SK-N-SH (cell line): ENCODE measurements around the gene VMP1. TPM values are rescaled to one million over a fixed set of nuclear protein-coding genes. Genes with fewer than 3 reads are reported as not detected.
A peak's percentile ranks its signal among the peaks of the same experiment; 100 is the strongest.

Experiments
- CTCF ChIA-PET: fragments of 300-600, 350-600 bp; formaldehyde crosslinking; extraction: SDS; loops from one replicate; lab custom pipeline; 2021; lab: Yijun Ruan, JAX
- POLR2A ChIA-PET: fragments of 350-600 bp; sonication (Branson Sonifier 250); formaldehyde crosslinking; extraction: SDS; loops from one replicate; lab custom pipeline; 2020; ENCODE audit warnings: antibody characterized with exemption, inconsistent platforms; lab: Yijun Ruan, JAX
- DNase-seq: peaks from one replicate; pipeline ENCODE4 v3.0.0; 2012
- H2AFZ ChIP-seq: fragments of 200-600 bp; sonication (generic); 2 replicates; pipeline ENCODE4 v1.8.1; 2016; ENCODE audit warnings: antibody characterized with exemption, mild to moderate bottlenecking, low read depth
- H3F3A ChIP-seq: fragments of 200-600 bp; sonication (generic); replicated peaks from 2 replicates; pipeline ENCODE3; 2016; ENCODE audit warnings: antibody characterized with exemption, mild to moderate bottlenecking; ENCODE audit not compliant: insufficient read depth
- H3K27ac ChIP-seq, 2 experiments: fragments of 200-500 bp in 1 of 2; fragments of 200-600 bp in 1 of 2; sonication (Bioruptor generic) in 1 of 2; sonication (generic), shearing (Covaris generic) in 1 of 2; 2 replicates each; pipeline versions ENCODE4 v1.5.1 to v1.6.1; 2014 to 2016; ENCODE audit warnings: low read depth in 2 of 2, inconsistent platforms in 1 of 2, low read length in 1 of 2, mild to moderate bottlenecking in 1 of 2, mixed read lengths in 1 of 2
- H3K27me3 ChIP-seq: fragments of 200-600 bp; sonication (generic), shearing (Covaris generic); 2 replicates; pipeline ENCODE4 v1.6.1; 2016; ENCODE audit warnings: mixed run types; ENCODE audit not compliant: insufficient read depth
- H3K36me3 ChIP-seq, 2 experiments: fragments of 200-500 bp in 1 of 2; fragments of 200-600 bp in 1 of 2; sonication (Bioruptor generic) in 1 of 2; sonication (generic) in 1 of 2; replicated peaks in 1 of 2; 2 replicates each; pipeline versions ENCODE3 to v1.5.1; 2014 to 2016; ENCODE audit warnings: low read length in 1 of 2, mild to moderate bottlenecking in 1 of 2; ENCODE audit not compliant: insufficient read depth in 2 of 2, control insufficient read depth in 1 of 2
- H3K4me1 ChIP-seq, 2 experiments: fragments of 200-500 bp in 1 of 2; fragments of 200-600 bp in 1 of 2; sonication (Bioruptor generic) in 1 of 2; sonication (generic), shearing (Covaris generic) in 1 of 2; 2 replicates each; pipeline versions ENCODE4 v1.5.1 to v1.6.1; 2014 to 2016; ENCODE audit warnings: low read depth in 1 of 2, low read length in 1 of 2, mixed run types in 1 of 2; ENCODE audit not compliant: insufficient read depth in 2 of 2, control insufficient read depth in 1 of 2
- H3K4me2 ChIP-seq: fragments of 200-600 bp; sonication (generic), shearing (Covaris generic); 2 replicates; pipeline ENCODE4 v1.6.1; 2017; ENCODE audit warnings: mixed run types
- H3K4me3 ChIP-seq, 2 experiments: fragments of 200-500 bp in 1 of 2; fragments of 200-600 bp in 1 of 2; sonication (Bioruptor generic) in 1 of 2; sonication (generic), shearing (Covaris generic) in 1 of 2; 2 replicates each; pipeline versions ENCODE4 v1.5.1 to v1.8.1; 2014 to 2016; ENCODE audit warnings: low read depth in 2 of 2, inconsistent platforms in 1 of 2, low read length in 1 of 2, mild to moderate bottlenecking in 1 of 2, mixed read lengths in 1 of 2, moderate library complexity in 1 of 2
- H3K79me2 ChIP-seq: fragments of 200-600 bp; sonication (generic); 2 replicates; pipeline ENCODE4 v1.8.1; 2017; ENCODE audit warnings: mild to moderate bottlenecking; ENCODE audit not compliant: insufficient read depth
- H3K9ac ChIP-seq: fragments of 200-600 bp; sonication (generic); 2 replicates; pipeline ENCODE4 v1.6.1; 2017; ENCODE audit warnings: mixed run types
- H3K9me2 ChIP-seq: fragments of 200-600 bp; sonication (generic); 2 replicates; pipeline ENCODE4 v1.6.1; 2017; ENCODE audit warnings: mixed run types
- H3K9me3 ChIP-seq: fragments of 200-600 bp; sonication (generic); 2 replicates; pipeline ENCODE4 v1.6.1; 2017; ENCODE audit warnings: mixed run types, mild to moderate bottlenecking, moderate library complexity
- H4K20me1 ChIP-seq: fragments of 200-600 bp; sonication (generic); 2 replicates; pipeline ENCODE4 v1.6.1; 2017; ENCODE audit warnings: mild to moderate bottlenecking, mixed run types; ENCODE audit not compliant: insufficient read depth
- CHD2 ChIP-seq: fragments of 150-350 bp; IDR thresholded peaks from 2 replicates; pipeline ENCODE4 v1.6.1; 2018; ENCODE audit warnings: low read length; ENCODE audit not compliant: partially characterized antibody
- ELF1 ChIP-seq: IDR thresholded peaks from 2 replicates; pipeline ENCODE4 v1.4.0; 2012
- EP300 ChIP-seq, 2 experiments: IDR thresholded peaks; 2 replicates each; pipeline versions ENCODE4 v1.4.0 to v1.6.1; 2012; ENCODE audit warnings: borderline replicate concordance in 1 of 2, low read depth in 1 of 2, low read length in 1 of 2
- EZH2phosphoT487 ChIP-seq: fragments of 200-600 bp; sonication (generic); IDR thresholded peaks from 2 replicates; pipeline ENCODE4 v1.6.1; 2017; ENCODE audit warnings: low read depth, mixed run types, mild to moderate bottlenecking, antibody characterized with exemption, moderate library complexity, borderline replicate concordance
- MEF2A ChIP-seq: IDR thresholded peaks from 2 replicates; pipeline ENCODE4 v1.4.0; 2012; ENCODE audit warnings: low read depth, borderline replicate concordance
- RCOR1 ChIP-seq: fragments of 150-350 bp; IDR thresholded peaks from 2 replicates; pipeline ENCODE4 v1.6.1; 2017; ENCODE audit warnings: antibody characterized with exemption, low read length
- REST ChIP-seq: IDR thresholded peaks from 2 replicates; pipeline ENCODE4 v1.6.1; 2012; ENCODE audit warnings: mild to moderate bottlenecking, low read depth, low read length, moderate library complexity
- RFX5 ChIP-seq: IDR thresholded peaks from 2 replicates; pipeline ENCODE4 v1.6.1; 2012; ENCODE audit warnings: mild to moderate bottlenecking, improper control_type of control experiment, low read length
- SMC3 ChIP-seq: IDR thresholded peaks from 2 replicates; pipeline ENCODE4 v1.6.1; 2012; ENCODE audit warnings: low read depth, low read length, improper control_type of control experiment
- USF2 ChIP-seq: fragments of 150-350 bp; IDR thresholded peaks from 2 replicates; pipeline ENCODE4 v1.6.1; 2017; ENCODE audit warnings: antibody characterized with exemption, low read length, low read depth, borderline replicate concordance
- YY1 ChIP-seq: IDR thresholded peaks from 2 replicates; pipeline ENCODE4 v1.4.0; 2012; ENCODE audit warnings: low read depth, mild to moderate bottlenecking
- WGBS: methylation state at CpG from one replicate; pipeline ENCODE4 v1.1.6; 2017; ENCODE audit warnings: low lambda C conversion rate; 5-methylcytosine and 5-hydroxymethylcytosine counted together
- polyA plus RNA-seq, 3 experiments: library from polyadenylated mRNA; depleted of rRNA; stranded (reverse); fragments of >200 nt; gene quantifications; 2 replicates each; pipeline ENCODE4 v1.2.3, GENCODE V29; 2012
- TF ChIP-seq, protein P1 (sequence below): IDR thresholded peaks from 2 replicates; pipeline ENCODE4 v1.4.0; 2012; ENCODE audit warnings: low read depth, borderline replicate concordance
- TF ChIP-seq, protein P2 (sequence below): IDR thresholded peaks from 2 replicates; pipeline ENCODE4 v1.4.0; 2012; ENCODE audit warnings: low read depth, borderline replicate concordance
- TF ChIP-seq, protein P3 (sequence below): IDR thresholded peaks from 2 replicates; pipeline ENCODE4; 2012
- TF ChIP-seq, protein P4 (sequence below): fragments of 150-350 bp; IDR thresholded peaks from 2 replicates; pipeline ENCODE4 v1.6.1; 2016; ENCODE audit warnings: mild to moderate bottlenecking, low read depth, low read length
- TF ChIP-seq, protein P5 (sequence below): fragments of 200-600 bp; sonication (generic); IDR thresholded peaks from 2 replicates; pipeline ENCODE4 v1.6.1; 2017; ENCODE audit warnings: antibody characterized with exemption, mild to moderate bottlenecking, moderate library complexity

Gene VMP1
- polyA plus RNA-seq, 1 of the 3 experiments (the other 2 are of a cell fraction) = 169 TPM

GRCh38 chr17:59669411-59669810 is 38.0 kb upstream of the VMP1 start:
- H3K9me2 ChIP-seq = no peaks in the 10 kb centered on the region
- H2AFZ ChIP-seq = no peak overlapping the region
- WGBS = 40% methylated on average over 1 of the region's 1 CpG
- DNase-seq = no peak
- H3K4me1 ChIP-seq = peaks cover 4 to 44% of the 10 kb centered on the region in 2 experiments; a peak in 3 of 4 replicates
- H3K36me3 ChIP-seq = peaks cover 90 to 95% of the 10 kb centered on the region in 2 experiments
- peak overlapping the region; percentile 68; the same call in 1 of the 2 replicates for H3K4me2 ChIP-seq
- peaks cover 52% of the 10 kb centered on the region for H4K20me1 ChIP-seq
- peaks cover 57% of the 10 kb centered on the region for H3F3A ChIP-seq
- no peaks in the 10 kb centered on the region for H3K27me3 ChIP-seq
- H3K4me3 ChIP-seq = no peak overlapping the region
- H3K27ac ChIP-seq = peak overlapping the region; percentile 74 to 82; a peak in 3 of 4 replicates
- ChIA-PET POLR2A (no interaction called here), CTCF (interaction anchor here (1.4 to 2.7 kb wide), 3 partner anchors 9 to 190 kb away, joined by 3 to 13 read pairs (median 9); no protein-coding TSS in a partner anchor)
- peaks cover 88% of the 10 kb centered on the region for H3K79me2 ChIP-seq
- no peak for TF ChIP-seq EP300 (IDR thresholded peaks at IDR 0.05; ENCODE audit: borderline replicate concordance in 1 of 2, low read depth in 1 of 2, low read length in 1 of 2)
- TF ChIP-seq, protein P1, sequence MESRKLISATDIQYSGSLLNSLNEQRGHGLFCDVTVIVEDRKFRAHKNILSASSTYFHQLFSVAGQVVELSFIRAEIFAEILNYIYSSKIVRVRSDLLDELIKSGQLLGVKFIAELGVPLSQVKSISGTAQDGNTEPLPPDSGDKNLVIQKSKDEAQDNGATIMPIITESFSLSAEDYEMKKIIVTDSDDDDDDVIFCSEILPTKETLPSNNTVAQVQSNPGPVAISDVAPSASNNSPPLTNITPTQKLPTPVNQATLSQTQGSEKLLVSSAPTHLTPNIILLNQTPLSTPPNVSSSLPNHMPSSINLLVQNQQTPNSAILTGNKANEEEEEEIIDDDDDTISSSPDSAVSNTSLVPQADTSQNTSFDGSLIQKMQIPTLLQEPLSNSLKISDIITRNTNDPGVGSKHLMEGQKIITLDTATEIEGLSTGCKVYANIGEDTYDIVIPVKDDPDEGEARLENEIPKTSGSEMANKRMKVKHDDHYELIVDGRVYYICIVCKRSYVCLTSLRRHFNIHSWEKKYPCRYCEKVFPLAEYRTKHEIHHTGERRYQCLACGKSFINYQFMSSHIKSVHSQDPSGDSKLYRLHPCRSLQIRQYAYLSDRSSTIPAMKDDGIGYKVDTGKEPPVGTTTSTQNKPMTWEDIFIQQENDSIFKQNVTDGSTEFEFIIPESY = no peak
- no peak for TF ChIP-seq USF2
- TF ChIP-seq, protein P2, sequence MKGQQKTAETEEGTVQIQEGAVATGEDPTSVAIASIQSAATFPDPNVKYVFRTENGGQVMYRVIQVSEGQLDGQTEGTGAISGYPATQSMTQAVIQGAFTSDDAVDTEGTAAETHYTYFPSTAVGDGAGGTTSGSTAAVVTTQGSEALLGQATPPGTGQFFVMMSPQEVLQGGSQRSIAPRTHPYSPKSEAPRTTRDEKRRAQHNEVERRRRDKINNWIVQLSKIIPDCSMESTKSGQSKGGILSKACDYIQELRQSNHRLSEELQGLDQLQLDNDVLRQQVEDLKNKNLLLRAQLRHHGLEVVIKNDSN = no peak
- TF ChIP-seq REST = no peak
- TF ChIP-seq YY1 = no peak
- no peak for TF ChIP-seq RFX5
- TF ChIP-seq, protein P3, sequence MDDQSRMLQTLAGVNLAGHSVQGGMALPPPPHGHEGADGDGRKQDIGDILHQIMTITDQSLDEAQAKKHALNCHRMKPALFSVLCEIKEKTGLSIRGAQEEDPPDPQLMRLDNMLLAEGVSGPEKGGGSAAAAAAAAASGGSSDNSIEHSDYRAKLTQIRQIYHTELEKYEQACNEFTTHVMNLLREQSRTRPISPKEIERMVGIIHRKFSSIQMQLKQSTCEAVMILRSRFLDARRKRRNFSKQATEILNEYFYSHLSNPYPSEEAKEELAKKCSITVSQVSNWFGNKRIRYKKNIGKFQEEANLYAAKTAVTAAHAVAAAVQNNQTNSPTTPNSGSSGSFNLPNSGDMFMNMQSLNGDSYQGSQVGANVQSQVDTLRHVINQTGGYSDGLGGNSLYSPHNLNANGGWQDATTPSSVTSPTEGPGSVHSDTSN = no peak
- TF ChIP-seq, protein P4, sequence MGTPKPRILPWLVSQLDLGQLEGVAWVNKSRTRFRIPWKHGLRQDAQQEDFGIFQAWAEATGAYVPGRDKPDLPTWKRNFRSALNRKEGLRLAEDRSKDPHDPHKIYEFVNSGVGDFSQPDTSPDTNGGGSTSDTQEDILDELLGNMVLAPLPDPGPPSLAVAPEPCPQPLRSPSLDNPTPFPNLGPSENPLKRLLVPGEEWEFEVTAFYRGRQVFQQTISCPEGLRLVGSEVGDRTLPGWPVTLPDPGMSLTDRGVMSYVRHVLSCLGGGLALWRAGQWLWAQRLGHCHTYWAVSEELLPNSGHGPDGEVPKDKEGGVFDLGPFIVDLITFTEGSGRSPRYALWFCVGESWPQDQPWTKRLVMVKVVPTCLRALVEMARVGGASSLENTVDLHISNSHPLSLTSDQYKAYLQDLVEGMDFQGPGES = no peak
- TF ChIP-seq, protein P5, sequence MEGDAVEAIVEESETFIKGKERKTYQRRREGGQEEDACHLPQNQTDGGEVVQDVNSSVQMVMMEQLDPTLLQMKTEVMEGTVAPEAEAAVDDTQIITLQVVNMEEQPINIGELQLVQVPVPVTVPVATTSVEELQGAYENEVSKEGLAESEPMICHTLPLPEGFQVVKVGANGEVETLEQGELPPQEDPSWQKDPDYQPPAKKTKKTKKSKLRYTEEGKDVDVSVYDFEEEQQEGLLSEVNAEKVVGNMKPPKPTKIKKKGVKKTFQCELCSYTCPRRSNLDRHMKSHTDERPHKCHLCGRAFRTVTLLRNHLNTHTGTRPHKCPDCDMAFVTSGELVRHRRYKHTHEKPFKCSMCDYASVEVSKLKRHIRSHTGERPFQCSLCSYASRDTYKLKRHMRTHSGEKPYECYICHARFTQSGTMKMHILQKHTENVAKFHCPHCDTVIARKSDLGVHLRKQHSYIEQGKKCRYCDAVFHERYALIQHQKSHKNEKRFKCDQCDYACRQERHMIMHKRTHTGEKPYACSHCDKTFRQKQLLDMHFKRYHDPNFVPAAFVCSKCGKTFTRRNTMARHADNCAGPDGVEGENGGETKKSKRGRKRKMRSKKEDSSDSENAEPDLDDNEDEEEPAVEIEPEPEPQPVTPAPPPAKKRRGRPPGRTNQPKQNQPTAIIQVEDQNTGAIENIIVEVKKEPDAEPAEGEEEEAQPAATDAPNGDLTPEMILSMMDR = no peak
- no peak for TF ChIP-seq RCOR1
- TF ChIP-seq EZH2phosphoT487 = no peak
- TF ChIP-seq CHD2 = no peak
- no peak for TF ChIP-seq SMC3
- TF ChIP-seq MEF2A = no peak
- no peak for TF ChIP-seq ELF1
- TF ChIP-seq, all 33 proteins: peak for 0
- Histone ChIP-seq H3K9me3 (no peaks in the 10 kb centered on the region), H3K9ac (peak overlapping the region; percentile 3; the same call in 1 of the 2 replicates)
